ENCODE data around the gene FBXO10.
"Not testable (repeated sequence)": the region's sequence is repeated elsewhere in the genome, so short reads cannot be mapped to it uniquely, and the experiment has no call there.

FBXO10 gene

GRCh38 chr9:37547328-37547878 is 28.8 kb downstream of the FBXO10 start:
- DNase-seq = no peak

GRCh38 chr9:37543468-37543867 is 32.7 kb downstream of the FBXO10 start:
- no peak for DNase-seq

- DNase-seq = no peak
Measured at GRCh38 chr9:37542895-37543294, 33.3 kb downstream of the FBXO10 start.

GRCh38 chr9:37542488-37542887 is 33.7 kb downstream of the FBXO10 start:
- DNase-seq = no peak

GRCh38 chr9:37541465-37541864 is 34.7 kb downstream of the FBXO10 start:
- DNase-seq = no peak

- DNase-seq = no peak
Measured at GRCh38 chr9:37540634-37541033, 35.5 kb downstream of the FBXO10 start.

GRCh38 chr9:37539634-37540033 is 36.5 kb downstream of the FBXO10 start:
- no peak for DNase-seq

- no peak for DNase-seq
Measured at GRCh38 chr9:37538099-37538498, 38.1 kb downstream of the FBXO10 start.

GRCh38 chr9:37534901-37535300 is 41.3 kb downstream of the FBXO10 start:
- no peak for DNase-seq

GRCh38 chr9:37534412-37534811 is 41.8 kb downstream of the FBXO10 start:
- DNase-seq = no peak

- peak; percentile 50 for DNase-seq
Measured at GRCh38 chr9:37531699-37532098, 44.5 kb downstream of the FBXO10 start.

GRCh38 chr9:37528652-37529471 is 47.3 kb downstream of the FBXO10 start:
- peak; percentile 70 for DNase-seq

GRCh38 chr9:37523916-37524315 is 52.3 kb downstream of the FBXO10 start:
- no peak for DNase-seq

- no peak for DNase-seq
Measured at GRCh38 chr9:37522971-37523370, 53.2 kb downstream of the FBXO10 start.

- DNase-seq = no peak
Measured at GRCh38 chr9:37521111-37521510, 55.1 kb downstream of the FBXO10 start.

- no peak for DNase-seq
Measured at GRCh38 chr9:37520641-37521040, 55.5 kb downstream of the FBXO10 start.

GRCh38 chr9:37517923-37518322 is 58.3 kb downstream of the FBXO10 start:
- DNase-seq = no peak

GRCh38 chr9:37515620-37516258 is 60.4 kb downstream of the FBXO10 start:
- no peak for DNase-seq

GRCh38 chr9:37514999-37515398 is 61.2 kb downstream of the FBXO10 start:
- no peak for DNase-seq

- DNase-seq = not testable (repeated sequence)
Measured at GRCh38 chr9:37514415-37514814, 61.8 kb downstream of the FBXO10 start.

- DNase-seq = no peak
Measured at GRCh38 chr9:37512437-37512836, 63.7 kb downstream of the FBXO10 start.

GRCh38 chr9:37511016-37512010 is 64.9 kb downstream of the FBXO10 start:
- DNase-seq = no peak

- DNase-seq = not testable (repeated sequence)
Measured at GRCh38 chr9:37510053-37510452, 66.1 kb downstream of the FBXO10 start.
